ENCODE measurements around the gene HGFAC.

The HGFAC gene

DNA sequence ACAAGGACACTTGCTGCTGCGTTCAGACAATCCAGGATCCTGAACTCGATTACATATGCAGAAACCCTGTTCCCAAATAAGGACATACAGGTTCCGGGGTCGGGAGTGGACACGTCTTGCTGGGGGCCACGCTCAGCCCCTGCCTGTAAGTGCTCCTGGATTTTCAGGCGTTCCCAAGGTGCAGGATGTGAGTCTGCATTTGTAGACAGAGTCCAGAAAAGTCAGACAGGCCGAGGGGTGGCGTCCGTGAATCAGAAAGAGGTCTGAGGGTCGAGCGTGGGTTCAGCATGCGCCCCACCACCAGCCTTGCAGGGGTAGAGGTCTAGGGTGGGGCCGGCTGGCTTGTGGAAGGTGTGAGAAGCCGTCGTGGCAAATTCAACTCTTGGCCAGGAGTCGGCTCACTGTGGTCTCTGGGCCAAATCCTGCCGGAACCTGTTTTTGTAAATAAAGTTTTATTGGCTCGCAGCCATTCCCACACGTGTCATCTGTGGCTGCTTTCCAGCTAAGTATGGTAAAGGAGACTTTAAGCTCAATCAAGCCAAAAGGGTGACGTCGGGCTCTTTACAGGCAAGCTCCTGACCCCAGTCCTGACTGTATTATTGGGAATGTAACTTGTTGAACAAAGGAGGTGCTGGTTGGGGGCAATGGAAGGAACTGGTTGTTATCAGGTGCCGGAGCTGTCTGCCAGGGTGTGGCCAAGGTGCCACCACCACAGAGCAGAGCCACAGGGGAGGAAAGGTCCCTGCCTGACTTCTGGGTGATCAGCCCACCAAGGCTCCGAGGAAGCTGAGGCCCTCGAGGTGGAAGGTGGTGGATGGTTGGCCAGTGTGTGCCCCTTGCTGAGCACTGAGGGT, 28.7 kb downstream of the HGFAC start:
- no peak overlapping the region for H3K4me3 ChIP-seq (ENCODE audit: control insufficient read depth, low read depth, low read length)
- no peak for DNase-seq (ENCODE audit: low read depth)
- TF ChIP-seq, protein P1, sequence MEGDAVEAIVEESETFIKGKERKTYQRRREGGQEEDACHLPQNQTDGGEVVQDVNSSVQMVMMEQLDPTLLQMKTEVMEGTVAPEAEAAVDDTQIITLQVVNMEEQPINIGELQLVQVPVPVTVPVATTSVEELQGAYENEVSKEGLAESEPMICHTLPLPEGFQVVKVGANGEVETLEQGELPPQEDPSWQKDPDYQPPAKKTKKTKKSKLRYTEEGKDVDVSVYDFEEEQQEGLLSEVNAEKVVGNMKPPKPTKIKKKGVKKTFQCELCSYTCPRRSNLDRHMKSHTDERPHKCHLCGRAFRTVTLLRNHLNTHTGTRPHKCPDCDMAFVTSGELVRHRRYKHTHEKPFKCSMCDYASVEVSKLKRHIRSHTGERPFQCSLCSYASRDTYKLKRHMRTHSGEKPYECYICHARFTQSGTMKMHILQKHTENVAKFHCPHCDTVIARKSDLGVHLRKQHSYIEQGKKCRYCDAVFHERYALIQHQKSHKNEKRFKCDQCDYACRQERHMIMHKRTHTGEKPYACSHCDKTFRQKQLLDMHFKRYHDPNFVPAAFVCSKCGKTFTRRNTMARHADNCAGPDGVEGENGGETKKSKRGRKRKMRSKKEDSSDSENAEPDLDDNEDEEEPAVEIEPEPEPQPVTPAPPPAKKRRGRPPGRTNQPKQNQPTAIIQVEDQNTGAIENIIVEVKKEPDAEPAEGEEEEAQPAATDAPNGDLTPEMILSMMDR (IDR thresholded peaks at IDR 0.05; ENCODE audit: control insufficient read depth, insufficient read depth, low read depth, low read length, missing control alignments), result no peak

DNA sequence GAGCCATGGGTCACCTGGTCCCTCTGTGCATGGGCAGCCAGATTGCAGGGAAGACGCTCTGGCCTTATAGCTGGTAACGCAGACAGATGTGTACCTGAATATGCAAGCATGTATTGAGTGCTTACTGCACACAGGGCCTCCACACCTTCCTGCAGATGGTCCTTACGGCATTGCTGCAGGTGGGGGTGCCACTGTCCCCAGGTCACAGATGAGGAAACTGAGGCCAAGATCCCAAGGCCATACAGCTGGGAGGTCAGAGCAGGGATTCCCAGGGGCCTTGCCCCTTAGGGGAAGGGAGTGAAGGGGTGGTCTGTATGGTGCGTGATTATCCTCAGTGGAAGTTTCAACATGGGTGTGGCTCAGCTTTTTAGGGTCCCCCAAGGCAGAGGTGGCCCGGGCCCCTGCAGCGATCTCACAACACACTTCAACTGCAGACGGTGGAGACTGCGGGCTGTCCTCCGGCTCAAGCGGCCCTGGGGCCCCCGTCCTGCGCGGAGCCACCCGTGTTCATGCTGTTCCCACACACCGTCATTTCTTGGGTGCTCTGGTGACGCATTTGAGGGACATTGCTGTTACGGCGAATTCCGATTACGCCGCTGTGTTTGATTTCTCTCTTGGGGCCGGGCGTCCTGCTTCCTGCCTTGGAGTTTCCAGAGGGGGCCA, 29.5 kb downstream of the HGFAC start:
- TF ChIP-seq, protein P1 (IDR thresholded peaks at IDR 0.05; ENCODE audit: control insufficient read depth, insufficient read depth, low read depth, low read length, missing control alignments), result no peak
- no peak overlapping the region for H3K4me3 ChIP-seq (ENCODE audit: control insufficient read depth, low read depth, low read length)
- DNase-seq (ENCODE audit: low read depth), result no peak

DNA sequence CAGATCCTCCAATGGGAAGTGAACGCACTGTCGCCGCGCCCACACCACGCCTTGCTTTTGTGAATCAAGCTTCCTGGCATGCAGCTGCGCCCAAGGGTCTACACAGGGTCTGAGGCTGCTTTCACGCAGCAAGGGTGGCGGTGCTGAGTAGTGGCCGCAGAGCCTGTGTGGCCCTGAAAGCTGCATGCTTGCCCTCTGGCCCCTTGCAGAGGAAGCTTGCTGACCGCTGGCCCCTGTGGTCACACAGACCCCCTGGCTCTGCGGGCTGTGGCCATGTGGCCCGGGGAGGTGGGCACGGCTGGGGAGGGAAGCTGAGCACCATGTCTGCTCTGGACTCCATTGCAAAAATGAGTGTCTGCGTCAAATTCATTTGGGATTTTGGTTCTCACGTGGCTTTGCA, 30.1 kb downstream of the HGFAC start:
- TF ChIP-seq, protein P1 (IDR thresholded peaks at IDR 0.05; ENCODE audit: control insufficient read depth, insufficient read depth, low read depth, low read length, missing control alignments), result no peak

DNA sequence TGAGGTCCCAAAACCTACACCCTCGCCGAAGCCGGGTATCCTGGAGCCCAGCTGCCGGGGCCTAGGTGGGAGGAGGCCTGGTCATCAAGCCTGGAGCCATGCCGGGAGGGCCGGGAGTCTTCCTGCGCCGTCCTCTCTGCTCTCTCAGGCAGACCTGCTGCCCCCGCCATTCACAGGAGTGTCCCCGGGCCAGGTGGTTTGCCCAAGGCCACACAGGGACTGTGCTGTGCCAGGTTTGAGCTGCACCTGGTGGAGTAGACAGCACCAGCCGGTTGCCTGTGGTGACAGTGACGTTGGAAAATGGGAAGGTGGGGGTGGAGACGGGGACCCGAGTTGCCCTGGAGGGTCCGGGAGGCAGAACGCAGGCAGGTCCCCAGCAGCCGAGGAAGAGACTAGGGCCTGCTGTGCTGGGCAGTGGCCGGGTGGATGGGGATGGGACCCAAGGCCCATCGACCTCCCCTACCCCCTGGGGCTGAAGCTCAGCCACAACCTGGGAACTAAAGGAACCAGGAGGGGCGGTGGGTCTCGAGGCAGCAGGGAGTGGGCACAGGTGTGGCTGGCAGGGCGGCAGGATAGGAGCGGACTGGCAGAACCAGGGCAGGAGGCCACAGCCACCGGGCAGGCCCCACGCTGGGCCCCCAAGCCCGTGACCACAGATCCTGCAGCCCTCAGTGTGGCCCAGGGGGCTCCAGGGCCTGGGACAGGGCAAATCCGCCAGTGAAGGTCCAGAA, 30.8 kb downstream of the HGFAC start:
- DNase-seq (ENCODE audit: low read depth), result no peak
- H3K4me3 ChIP-seq (ENCODE audit: control insufficient read depth, low read depth, low read length), result no peak overlapping the region
- TF ChIP-seq, protein P1 (IDR thresholded peaks at IDR 0.05; ENCODE audit: control insufficient read depth, insufficient read depth, low read depth, low read length, missing control alignments), result no peak

More for the DNA sequence above, 30.1 kb downstream of the HGFAC start:
- DNase-seq (ENCODE audit: low read depth), result no peak
- no peak overlapping the region for H3K4me3 ChIP-seq (ENCODE audit: control insufficient read depth, low read depth, low read length)

DNA sequence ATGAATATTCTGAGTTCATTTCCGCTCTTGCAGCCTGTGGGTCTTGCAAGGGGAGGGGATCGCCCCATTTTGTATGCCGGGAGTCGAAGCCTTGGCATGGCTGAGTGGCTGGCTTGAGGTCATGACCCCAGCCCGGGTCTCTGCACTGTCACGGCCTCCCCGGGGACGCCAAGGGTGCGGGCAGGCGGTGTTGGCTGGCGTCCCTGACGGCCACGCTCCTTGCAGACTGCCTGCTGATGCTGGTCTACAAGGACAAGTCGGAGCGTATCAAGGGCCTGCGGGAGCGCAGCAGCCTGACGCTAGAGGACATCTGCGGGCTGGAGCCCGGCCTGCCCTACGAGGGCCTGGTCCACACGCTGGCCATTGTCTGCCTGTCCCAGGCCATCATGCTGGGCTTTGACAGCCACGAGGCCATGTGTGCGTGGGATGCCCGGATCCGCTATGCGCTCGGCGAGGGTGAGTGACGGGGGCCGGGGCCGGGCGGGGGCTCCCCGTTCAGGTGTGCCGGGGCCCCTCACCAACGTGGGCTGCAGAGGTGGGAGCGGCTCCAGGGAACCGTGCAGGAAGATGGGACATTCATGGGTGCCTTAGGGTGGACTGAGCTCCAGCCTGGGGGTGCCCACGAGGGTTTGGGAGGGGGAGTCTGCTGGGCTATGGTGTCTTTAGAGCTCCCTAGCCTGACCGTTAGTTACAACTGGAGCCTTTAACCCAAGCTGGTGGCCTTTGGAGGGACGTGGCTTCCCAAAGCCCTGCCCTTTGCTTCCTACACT, 31.6 kb downstream of the HGFAC start:
- no peak overlapping the region for H3K4me3 ChIP-seq (ENCODE audit: control insufficient read depth, low read depth, low read length)
- no peak for DNase-seq (ENCODE audit: low read depth)
- TF ChIP-seq, protein P1 (IDR thresholded peaks at IDR 0.05; ENCODE audit: control insufficient read depth, insufficient read depth, low read depth, low read length, missing control alignments), result no peak
